ENCODE measurements around the gene EMC10. TPM values are rescaled to one million over a fixed set of nuclear protein-coding genes. Genes with fewer than 3 reads are reported as not detected.

Gene EMC10
- total RNA-seq, 4 donors from 2014 or later: 34.9 to 77.2 (median 71.1) TPM

DNA sequence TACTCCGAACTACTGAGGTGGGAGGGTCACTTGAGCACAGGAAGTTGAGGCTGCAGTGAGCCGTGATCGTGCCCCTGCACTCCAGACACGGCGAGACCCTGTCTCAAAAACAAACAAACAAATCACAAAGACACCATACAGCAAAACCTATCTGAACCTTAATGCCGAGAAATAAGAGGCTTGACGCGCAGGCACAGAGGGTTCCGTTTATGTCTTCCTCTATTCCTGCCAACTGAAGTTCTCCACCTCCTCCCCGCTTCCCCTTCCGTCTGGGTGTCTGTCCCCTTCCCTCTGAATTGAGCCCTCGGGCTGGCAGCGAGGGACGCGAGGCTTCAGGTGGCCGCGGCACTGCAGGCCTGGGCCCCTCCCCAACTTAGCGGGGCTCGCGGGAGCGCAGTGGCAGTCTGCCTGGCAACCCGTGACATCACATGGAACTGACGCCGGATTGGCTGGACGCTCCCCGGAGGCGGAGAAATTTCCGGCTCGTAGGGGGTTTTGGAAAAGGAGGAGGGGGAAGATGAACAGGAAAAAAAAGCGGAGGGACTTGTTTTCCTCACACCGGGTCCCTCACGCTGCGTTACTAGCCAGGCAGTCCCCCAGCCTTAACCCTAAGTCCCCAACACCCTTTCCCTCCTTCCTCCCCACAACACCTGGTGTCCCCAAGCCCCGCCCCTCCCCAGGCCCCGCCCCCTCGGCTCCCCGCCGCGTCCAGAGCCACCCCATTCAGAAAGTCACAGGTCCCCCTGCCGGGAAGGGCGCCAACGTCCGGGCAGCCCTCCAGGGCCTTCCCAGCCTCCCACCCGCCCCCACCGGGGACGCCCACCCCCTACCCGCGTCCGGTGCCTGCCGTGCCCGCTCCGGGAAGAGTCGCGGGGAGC, 44.7 kb upstream of the EMC10 start:
- under 1% methylated on average over 36 of the region's 54 CpGs for WGBS
- peaks cover 41% of the 10 kb centered on the region for H3K27me3 ChIP-seq

DNA sequence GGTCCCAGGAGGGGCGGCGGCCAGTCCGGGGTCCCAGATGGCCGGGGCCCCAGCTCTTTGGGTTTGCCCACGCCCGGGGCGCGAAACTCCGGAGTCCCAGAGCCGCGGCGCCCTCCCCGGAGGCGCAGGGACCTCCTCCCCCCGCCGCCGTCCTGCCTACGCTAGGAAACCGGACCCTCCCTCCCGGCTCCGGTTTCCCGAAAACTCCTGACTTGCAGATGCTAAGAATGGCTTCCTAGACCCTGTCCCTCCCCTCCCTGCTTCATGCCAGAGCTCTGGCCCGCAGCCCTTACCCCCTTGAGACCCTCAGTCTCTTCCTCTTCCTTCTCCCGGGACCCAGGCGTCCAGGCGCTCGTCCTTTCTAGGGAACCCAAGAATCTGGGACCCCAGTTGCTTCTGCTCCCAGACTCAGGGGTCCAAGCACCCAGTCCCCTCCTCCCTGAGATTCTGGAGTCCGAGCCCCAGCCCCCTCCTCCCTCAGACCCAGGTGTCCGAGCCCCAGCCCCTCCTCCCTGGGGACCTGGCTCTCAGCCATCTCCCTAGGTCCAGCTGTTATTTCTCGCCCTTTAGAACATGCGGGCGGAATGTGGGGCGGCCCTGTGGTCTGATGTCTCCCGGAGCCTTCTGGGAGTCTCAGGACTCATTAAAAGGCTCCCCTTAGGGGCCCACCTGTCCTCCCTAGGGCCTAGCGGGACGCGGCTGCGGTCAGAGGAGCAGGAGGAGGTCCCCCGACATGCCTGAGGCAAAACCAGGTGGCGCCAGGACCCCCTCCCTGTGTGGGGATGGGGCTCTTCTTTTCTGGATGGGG, 43.9 kb upstream of the EMC10 start, which contains the start of gene MYBPC2:
Gene MYBPC2, plus strand, starts transcription at position 672 of the 808 bp plus-strand sequence. Its CDS starts 62 bp downstream, at position 734.
- H3K4me1 ChIP-seq: peaks cover 29% of the 10 kb centered on the region
- no peaks in the 10 kb centered on the region for H3K36me3 ChIP-seq
- no peaks in the 10 kb centered on the region for H3K9me3 ChIP-seq
- TF ChIP-seq, protein P1, sequence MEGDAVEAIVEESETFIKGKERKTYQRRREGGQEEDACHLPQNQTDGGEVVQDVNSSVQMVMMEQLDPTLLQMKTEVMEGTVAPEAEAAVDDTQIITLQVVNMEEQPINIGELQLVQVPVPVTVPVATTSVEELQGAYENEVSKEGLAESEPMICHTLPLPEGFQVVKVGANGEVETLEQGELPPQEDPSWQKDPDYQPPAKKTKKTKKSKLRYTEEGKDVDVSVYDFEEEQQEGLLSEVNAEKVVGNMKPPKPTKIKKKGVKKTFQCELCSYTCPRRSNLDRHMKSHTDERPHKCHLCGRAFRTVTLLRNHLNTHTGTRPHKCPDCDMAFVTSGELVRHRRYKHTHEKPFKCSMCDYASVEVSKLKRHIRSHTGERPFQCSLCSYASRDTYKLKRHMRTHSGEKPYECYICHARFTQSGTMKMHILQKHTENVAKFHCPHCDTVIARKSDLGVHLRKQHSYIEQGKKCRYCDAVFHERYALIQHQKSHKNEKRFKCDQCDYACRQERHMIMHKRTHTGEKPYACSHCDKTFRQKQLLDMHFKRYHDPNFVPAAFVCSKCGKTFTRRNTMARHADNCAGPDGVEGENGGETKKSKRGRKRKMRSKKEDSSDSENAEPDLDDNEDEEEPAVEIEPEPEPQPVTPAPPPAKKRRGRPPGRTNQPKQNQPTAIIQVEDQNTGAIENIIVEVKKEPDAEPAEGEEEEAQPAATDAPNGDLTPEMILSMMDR (IDR thresholded peaks at IDR 0.05): no peak
- TF ChIP-seq EP300 (IDR thresholded peaks at IDR 0.05) (no peak), POLR2AphosphoS5 (IDR thresholded peaks at IDR 0.05) (no peak), POLR2A (IDR thresholded peaks at IDR 0.05) (no peak)
- H3K4me3 ChIP-seq: peak within 1 kb of the TSS; percentile 59
- H3K27ac ChIP-seq: peak within 1 kb of the TSS; percentile 45
- no peak for DNase-seq (ENCODE audit: low spot score in 2 of 2)
- peaks cover 41% of the 10 kb centered on the region for H3K27me3 ChIP-seq
- 2% methylated on average over 35 of the region's 40 CpGs for WGBS

More for the DNA sequence above, 44.7 kb upstream of the EMC10 start:
- peak; percentile 87 to 89 for DNase-seq (ENCODE audit: low spot score in 2 of 2)
- Histone ChIP-seq H3K4me1 (peaks cover 29% of the 10 kb centered on the region), H3K36me3 (no peaks in the 10 kb centered on the region), H3K27ac (peak overlapping the region; percentile 45), H3K4me3 (peak overlapping the region; percentile 59), H3K9me3 (no peaks in the 10 kb centered on the region)
- TF ChIP-seq POLR2A (IDR thresholded peaks at IDR 0.05) (peak in 1 of 2 donors; percentile 33), POLR2AphosphoS5 (IDR thresholded peaks at IDR 0.05) (no peak)

DNA sequence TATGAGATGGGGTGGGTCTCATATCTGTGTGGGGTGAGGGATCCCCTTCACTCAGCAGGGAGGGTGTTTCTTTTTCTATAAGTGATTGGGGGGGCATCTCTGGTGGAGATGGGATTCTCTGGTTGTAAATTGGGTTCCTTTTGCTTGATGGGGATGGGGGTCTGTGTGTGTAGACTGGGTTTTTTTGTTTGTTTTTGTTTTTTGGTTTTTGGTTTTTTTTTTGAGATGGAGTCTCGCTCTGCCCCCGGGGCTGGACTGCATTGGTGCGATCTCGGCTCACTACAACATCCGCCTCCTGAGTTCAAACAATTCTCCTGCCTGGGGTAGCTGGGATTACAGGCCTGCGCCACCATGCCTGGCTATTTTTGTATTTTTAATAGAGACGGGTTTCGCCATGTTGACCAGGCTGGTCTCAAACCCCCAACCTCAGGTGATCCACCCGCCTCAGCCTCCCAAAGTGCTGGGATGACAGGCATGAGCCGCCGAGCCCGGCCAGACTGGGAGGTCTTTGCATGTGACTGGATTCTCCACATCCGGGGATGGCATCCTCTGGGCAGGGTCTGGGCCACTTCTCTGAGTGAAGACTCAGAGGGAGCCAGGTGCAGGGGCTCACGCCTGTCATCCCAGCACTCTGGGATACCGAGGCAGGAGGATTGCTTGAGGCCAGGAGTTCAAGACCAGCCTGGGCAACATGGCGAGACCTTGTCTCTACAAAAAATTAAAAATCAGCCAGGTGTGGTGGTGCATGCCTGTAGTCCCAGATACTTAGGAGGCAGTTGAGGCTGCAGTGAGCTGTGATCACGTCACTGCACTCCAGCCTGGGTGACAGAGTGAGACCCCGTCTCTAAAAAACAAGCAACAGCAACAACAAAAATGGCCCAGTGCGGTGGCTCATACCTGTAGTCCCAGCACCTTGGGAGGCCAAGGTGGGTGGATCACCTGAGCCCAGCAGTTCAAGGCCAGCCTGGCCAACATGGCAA, 42.8 kb upstream of the EMC10 start:
- Histone ChIP-seq H3K4me1 (peaks cover 20% of the 10 kb centered on the region), H3K9me3 (no peaks in the 10 kb centered on the region), H3K27me3 (peaks cover 41% of the 10 kb centered on the region), H3K36me3 (no peaks in the 10 kb centered on the region), H3K27ac (no peak overlapping the region), H3K4me3 (no peak overlapping the region)
- TF ChIP-seq, protein P1 (IDR thresholded peaks at IDR 0.05): no peak
- TF ChIP-seq POLR2A (IDR thresholded peaks at IDR 0.05) (no peak), POLR2AphosphoS5 (IDR thresholded peaks at IDR 0.05) (no peak)
- 62% methylated on average over 11 of the region's 19 CpGs for WGBS
- DNase-seq (ENCODE audit: low spot score in 2 of 2): no peak

DNA sequence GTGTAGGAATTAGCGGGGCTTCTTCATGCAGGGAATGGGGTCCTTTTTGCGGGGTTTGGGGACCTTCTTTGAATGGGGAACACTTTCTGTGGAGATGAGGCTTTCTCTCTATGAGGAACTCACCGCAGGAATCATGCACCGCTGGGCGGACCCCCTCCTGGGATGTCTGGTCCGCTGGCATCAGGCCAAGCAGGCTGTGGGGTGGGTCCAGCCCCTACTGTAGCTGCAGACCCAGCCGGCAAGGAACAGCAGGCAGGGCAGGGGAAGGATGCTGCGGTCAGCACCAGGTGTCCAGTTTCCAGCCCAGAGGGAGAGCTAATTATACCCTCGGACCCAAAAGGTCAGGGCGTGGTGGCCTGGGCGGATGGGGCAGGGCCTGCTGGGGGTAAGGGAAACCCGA, 41.8 kb upstream of the EMC10 start:
- no peaks in the 10 kb centered on the region for H3K9me3 ChIP-seq
- no peaks in the 10 kb centered on the region for H3K36me3 ChIP-seq
- H3K4me3 ChIP-seq: no peak overlapping the region
- H3K27me3 ChIP-seq: peaks cover 41% of the 10 kb centered on the region
- H3K4me1 ChIP-seq: peaks cover 20% of the 10 kb centered on the region
- 25% methylated on average over 10 of the region's 12 CpGs for WGBS
- H3K27ac ChIP-seq: no peak overlapping the region
- no peak for DNase-seq (ENCODE audit: low spot score in 2 of 2)
- no peak for TF ChIP-seq EP300 (IDR thresholded peaks at IDR 0.05)
- no peak for TF ChIP-seq POLR2AphosphoS5 (IDR thresholded peaks at IDR 0.05)
- TF ChIP-seq, protein P1 (IDR thresholded peaks at IDR 0.05): no peak
- no peak for TF ChIP-seq POLR2A (IDR thresholded peaks at IDR 0.05)

DNA sequence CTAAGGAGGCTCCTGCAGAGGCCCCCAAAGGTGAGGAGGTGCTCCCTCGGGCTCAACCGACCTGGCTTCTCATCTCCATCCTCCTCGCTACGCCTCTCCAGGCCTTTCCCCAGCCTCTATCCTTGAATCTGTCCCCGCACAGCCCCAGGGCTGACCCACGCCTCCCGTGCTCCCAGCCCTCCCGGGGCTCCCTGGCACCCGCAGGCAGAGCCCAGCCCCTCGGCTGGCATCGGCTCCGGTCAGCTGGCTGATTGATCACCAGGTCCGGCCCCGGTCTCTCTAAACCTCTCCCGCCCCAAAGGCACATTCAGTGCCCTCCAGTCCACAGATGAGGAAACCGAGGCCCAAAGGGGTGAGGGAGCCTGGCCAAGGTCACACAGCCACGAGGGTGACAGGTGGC, 41.1 kb upstream of the EMC10 start:
- no peaks in the 10 kb centered on the region for H3K9me3 ChIP-seq
- no peak for TF ChIP-seq POLR2AphosphoS5 (IDR thresholded peaks at IDR 0.05)
- TF ChIP-seq, protein P1 (IDR thresholded peaks at IDR 0.05): no peak
- TF ChIP-seq POLR2A (IDR thresholded peaks at IDR 0.05): no peak
- no peak for TF ChIP-seq EP300 (IDR thresholded peaks at IDR 0.05)
- WGBS: 72% methylated on average over 16 of the region's 17 CpGs
- H3K4me1 ChIP-seq: peaks cover 20% of the 10 kb centered on the region
- no peaks in the 10 kb centered on the region for H3K36me3 ChIP-seq
- peaks cover 41% of the 10 kb centered on the region for H3K27me3 ChIP-seq
- no peak for DNase-seq (ENCODE audit: low spot score in 2 of 2)
- no peak overlapping the region for H3K27ac ChIP-seq
- H3K4me3 ChIP-seq: no peak overlapping the region

All from suprapubic skin (tissue), 4 donors.